Smooth muscle cell (in vitro differentiated cells): ENCODE data around the gene KAT14. TPM values are rescaled to one million over a fixed set of nuclear protein-coding genes. Genes with fewer than 3 reads are reported as not detected.
"Not testable (repeated sequence)": the region's sequence is repeated elsewhere in the genome, so short reads cannot be mapped to it uniquely, and the experiment has no call there.

Experiments
- DNase-seq: peaks from one replicate; lab custom pipeline; 2025; ENCODE audit not compliant: unreplicated experiment; lab: John Stamatoyannopoulos, UW
- H2AFZ ChIP-seq: fragments of 200-600 bp; sonication (generic); 2 replicates; pipeline ENCODE4 v1.6.0; 2016; ENCODE audit warnings: antibody characterized with exemption, low read depth, mild to moderate bottlenecking
- H3F3A ChIP-seq: fragments of 200-600 bp; sonication (generic); 2 replicates; pipeline ENCODE4 v1.6.0; 2017; ENCODE audit warnings: antibody characterized with exemption, low read depth
- H3K27ac ChIP-seq: fragments of 200-600 bp; sonication (generic); 2 replicates; pipeline ENCODE4 v1.5.1; 2016; ENCODE audit warnings: low read depth, mild to moderate bottlenecking
- H3K27me3 ChIP-seq: fragments of 200-600 bp; sonication (generic); 2 replicates; pipeline ENCODE4 v1.6.1; 2016; ENCODE audit warnings: low read depth, mild to moderate bottlenecking
- H3K36me3 ChIP-seq: fragments of 200-600 bp; sonication (generic); 2 replicates; pipeline ENCODE4 v1.5.1; 2016; ENCODE audit warnings: low read depth
- H3K4me1 ChIP-seq: fragments of 200-600 bp; sonication (generic); 2 replicates; pipeline ENCODE4 v1.5.1; 2016; ENCODE audit warnings: low read depth
- H3K4me2 ChIP-seq: fragments of 200-600 bp; sonication (generic); 2 replicates; pipeline ENCODE4 v1.6.0; 2016; ENCODE audit warnings: mild to moderate bottlenecking
- H3K4me3 ChIP-seq: fragments of 200-600 bp; sonication (generic); 2 replicates; pipeline ENCODE4 v1.5.1; 2016; ENCODE audit warnings: mild to moderate bottlenecking
- H3K79me2 ChIP-seq: fragments of 200-600 bp; sonication (generic); 2 replicates; pipeline ENCODE4 v1.6.0; 2016; ENCODE audit warnings: low read depth, mild to moderate bottlenecking
- H3K9ac ChIP-seq: fragments of 200-600 bp; sonication (generic); 2 replicates; pipeline ENCODE4 v1.6.0; 2016; ENCODE audit warnings: low read depth
- H3K9me3 ChIP-seq: fragments of 200-600 bp; sonication (generic); replicated peaks from 2 replicates; pipeline ENCODE4 v1.5.1; 2016; ENCODE audit warnings: low read depth
- H4K20me1 ChIP-seq: fragments of 200-600 bp; sonication (generic); 2 replicates; pipeline ENCODE4 v1.6.0; 2016; ENCODE audit warnings: low read depth
- WGBS: methylation state at CpG from one replicate; pipeline ENCODE4 v1.1.7; 2016; ENCODE audit warnings: low lambda C conversion rate; 5-methylcytosine and 5-hydroxymethylcytosine counted together
- polyA plus RNA-seq: library from polyadenylated mRNA; unstranded; fragments of >200 nt; fragmentation: Nextera tagmentation; extraction: Ambion mirVana; gene quantifications from 2 replicates; pipeline ENCODE4 v1.2.1, GENCODE V29; 2016
- total RNA-seq: library from RNA; depleted of rRNA; stranded (reverse); fragments of >200 nt; gene quantifications from 2 replicates; pipeline ENCODE4 v1.2.3, GENCODE V29; 2014
- TF ChIP-seq, protein P1 (sequence below): fragments of 200-600 bp; sonication (generic); IDR thresholded peaks from 2 replicates; pipeline ENCODE4 v1.5.1; 2017; ENCODE audit warnings: borderline replicate concordance, mild to moderate bottlenecking, antibody characterized with exemption; ENCODE audit not compliant: insufficient read depth, poor library complexity, severe bottlenecking

The KAT14 gene
- total and polyA plus RNA-seq, 2 experiments from 2014 or later = 7.0 to 7.1 TPM

DNA sequence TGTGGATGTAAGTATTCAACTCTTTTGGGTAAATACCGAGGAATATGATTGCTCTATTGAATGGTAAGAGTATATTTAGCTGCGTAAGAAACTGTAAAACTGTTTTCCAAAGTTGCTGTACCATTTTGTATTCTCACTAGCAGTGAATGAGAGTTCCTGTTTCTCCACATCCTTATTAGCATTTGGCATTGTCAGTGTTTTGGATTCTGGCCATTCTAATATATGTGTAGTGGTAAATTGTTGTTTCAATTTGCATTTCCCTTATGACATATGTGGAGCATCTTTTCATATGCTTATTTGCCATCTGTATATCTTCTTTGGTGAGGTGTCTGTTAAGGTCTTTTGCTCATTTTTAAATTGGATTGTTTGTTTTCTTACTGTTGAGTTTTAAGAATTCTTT lies 29.3 kb upstream of the KAT14 start:
- H3K4me2 ChIP-seq = no peak overlapping the region
- H2AFZ ChIP-seq = no peak overlapping the region

DNA sequence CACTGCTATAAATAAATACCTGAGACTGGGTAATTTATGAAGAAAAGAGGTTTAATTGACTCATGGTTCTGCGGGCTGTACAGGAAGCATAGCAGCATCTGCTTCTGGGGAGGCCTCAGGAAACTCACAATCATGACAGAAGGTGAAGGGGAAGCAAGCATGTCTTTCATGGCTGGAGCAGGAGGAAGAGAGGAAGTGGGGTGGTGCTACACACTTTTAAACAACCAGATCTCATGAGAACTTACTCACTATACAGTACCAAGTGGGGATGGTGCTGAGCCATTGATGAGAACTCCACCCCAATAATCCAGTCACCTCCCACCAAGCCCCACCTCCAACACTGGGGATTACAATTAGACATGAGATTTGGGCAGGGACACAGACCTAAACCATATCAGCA lies 9.1 kb upstream of the KAT14 start:
- H3F3A ChIP-seq, H3K9me3 ChIP-seq, H3K27me3 ChIP-seq, H3K4me2 ChIP-seq, H3K79me2 ChIP-seq, H3K4me1 ChIP-seq, H4K20me1 ChIP-seq, H3K27ac ChIP-seq, H3K9ac ChIP-seq, DNase-seq, H3K36me3 ChIP-seq, H3K4me3 ChIP-seq, H2AFZ ChIP-seq: not testable (repeated sequence)
- 83% methylated on average over 1 of the region's 1 CpG for WGBS

More for the DNA sequence above, 29.3 kb upstream of the KAT14 start:
- Histone ChIP-seq H3K4me3 (no peak overlapping the region), H3K27ac (no peak overlapping the region), H3K36me3 (no peaks in the 10 kb centered on the region), H3K9me3 (no peaks in the 10 kb centered on the region), H3K27me3 (no peaks in the 10 kb centered on the region), H3K79me2 (no peaks in the 10 kb centered on the region), H3K9ac (no peak overlapping the region), H3K4me1 (no peaks in the 10 kb centered on the region), H3F3A (no peaks in the 10 kb centered on the region), H4K20me1 (no peaks in the 10 kb centered on the region)
- DNase-seq = no peak
- WGBS = 87% methylated on average over 2 of the region's 2 CpGs
- TF ChIP-seq, protein P1, sequence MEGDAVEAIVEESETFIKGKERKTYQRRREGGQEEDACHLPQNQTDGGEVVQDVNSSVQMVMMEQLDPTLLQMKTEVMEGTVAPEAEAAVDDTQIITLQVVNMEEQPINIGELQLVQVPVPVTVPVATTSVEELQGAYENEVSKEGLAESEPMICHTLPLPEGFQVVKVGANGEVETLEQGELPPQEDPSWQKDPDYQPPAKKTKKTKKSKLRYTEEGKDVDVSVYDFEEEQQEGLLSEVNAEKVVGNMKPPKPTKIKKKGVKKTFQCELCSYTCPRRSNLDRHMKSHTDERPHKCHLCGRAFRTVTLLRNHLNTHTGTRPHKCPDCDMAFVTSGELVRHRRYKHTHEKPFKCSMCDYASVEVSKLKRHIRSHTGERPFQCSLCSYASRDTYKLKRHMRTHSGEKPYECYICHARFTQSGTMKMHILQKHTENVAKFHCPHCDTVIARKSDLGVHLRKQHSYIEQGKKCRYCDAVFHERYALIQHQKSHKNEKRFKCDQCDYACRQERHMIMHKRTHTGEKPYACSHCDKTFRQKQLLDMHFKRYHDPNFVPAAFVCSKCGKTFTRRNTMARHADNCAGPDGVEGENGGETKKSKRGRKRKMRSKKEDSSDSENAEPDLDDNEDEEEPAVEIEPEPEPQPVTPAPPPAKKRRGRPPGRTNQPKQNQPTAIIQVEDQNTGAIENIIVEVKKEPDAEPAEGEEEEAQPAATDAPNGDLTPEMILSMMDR = no peak

DNA sequence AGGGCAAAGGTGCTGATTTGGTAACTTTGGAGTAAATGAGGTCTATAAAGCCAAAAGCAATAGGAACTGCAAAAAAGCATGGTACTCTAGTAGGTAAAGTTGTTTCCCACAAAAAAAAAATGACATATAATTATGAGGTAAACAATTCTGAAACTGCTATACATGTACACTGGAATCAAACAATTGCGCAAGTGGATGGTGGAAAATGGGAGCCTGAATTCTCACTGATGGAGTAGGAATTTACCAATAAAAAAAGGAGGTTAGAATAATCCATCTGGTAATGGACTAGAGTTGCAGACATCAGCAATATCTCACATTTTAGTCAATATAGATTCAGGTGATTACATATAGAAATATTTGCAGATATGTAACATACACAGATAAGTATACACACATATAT lies 5.0 kb upstream of the KAT14 start:
- Histone ChIP-seq H3K27me3 (peaks cover 4% of the 10 kb centered on the region), H4K20me1 (no peaks in the 10 kb centered on the region), H3K79me2 (no peaks in the 10 kb centered on the region), H3K4me2 (no peak overlapping the region), H3K27ac (no peak overlapping the region), H2AFZ (no peak overlapping the region), H3K36me3 (no peaks in the 10 kb centered on the region), H3K9me3 (no peaks in the 10 kb centered on the region), H3K4me3 (no peak overlapping the region), H3F3A (no peaks in the 10 kb centered on the region), H3K9ac (no peak overlapping the region), H3K4me1 (no peaks in the 10 kb centered on the region)
- TF ChIP-seq, protein P1 = no peak
- 97% methylated on average over 1 of the region's 1 CpG for WGBS
- DNase-seq = no peak

- Histone ChIP-seq H2AFZ (no peak overlapping the region), H3K79me2 (peaks cover 10% of the 10 kb centered on the region), H3K9me3 (no peaks in the 10 kb centered on the region), H3K36me3 (no peaks in the 10 kb centered on the region), H3K4me2 (no peak overlapping the region), H3K27ac (no peak overlapping the region), H3K4me1 (peaks cover 5% of the 10 kb centered on the region), H4K20me1 (no peaks in the 10 kb centered on the region), H3K9ac (no peak overlapping the region), H3K27me3 (peaks cover 4% of the 10 kb centered on the region), H3K4me3 (no peak overlapping the region), H3F3A (no peaks in the 10 kb centered on the region)
- 83% methylated on average over 2 of the region's 2 CpGs for WGBS
- TF ChIP-seq, protein P1 = no peak
- no peak for DNase-seq
Measured at GRCh38 chr20:18133962-18134361, 3.7 kb upstream of the KAT14 start.
